HAP-1 (cell line): ENCODE measurements around the gene PGAP3.
A peak's percentile ranks its signal among the peaks of the same experiment; 100 is the strongest.

ENCODE experiments used
- DNase-seq, 2 experiments: peaks; one replicate each; pipeline ENCODE4 v3.0.0-alpha.2; 2016 to 2020; ENCODE audit warnings: low spot score in 2 of 2
- H3K27me3 ChIP-seq: fragments of 250-450 bp; sonication (Bioruptor Pico); 2 replicates; pipeline ENCODE4 v1.5.1; 2020; ENCODE audit warnings: low read depth, mild to moderate bottlenecking, moderate library complexity
- H3K36me3 ChIP-seq: fragments of 250-450 bp; sonication (Bioruptor Pico); replicated peaks from 2 replicates; pipeline ENCODE4 v1.5.1; 2020; ENCODE audit warnings: mild to moderate bottlenecking
- H3K4me1 ChIP-seq: fragments of 250-450 bp; sonication (Bioruptor Pico); 2 replicates; pipeline ENCODE4 v1.5.1; 2020; ENCODE audit warnings: mild to moderate bottlenecking
- H3K4me3 ChIP-seq: fragments of 250-450 bp; sonication (Bioruptor Pico); 2 replicates; pipeline ENCODE4 v1.5.1; 2020; ENCODE audit warnings: mild to moderate bottlenecking, moderate library complexity
- H3K9me3 ChIP-seq: fragments of 250-450 bp; sonication (Bioruptor Pico); 2 replicates; pipeline ENCODE4 v1.5.1; 2020; ENCODE audit warnings: mild to moderate bottlenecking, moderate library complexity
- in situ Hi-C: fragments of 300-500 bp; cut with MboI; formaldehyde crosslinking; loops from 3 replicates; pipeline ENCODE4 v1.14.3; 2020; ENCODE audit warnings: low sequenced_read_pairs, inconsistent platforms, mixed read lengths

PGAP3 gene

GRCh38 chr17:39696731-39697130, 8.9 kb upstream of the PGAP3 start:
- H3K27me3 ChIP-seq: no peaks in the 10 kb centered on the region
- no peaks in the 10 kb centered on the region for H3K9me3 ChIP-seq
- H3K4me3 ChIP-seq: no peak overlapping the region
- no peaks in the 10 kb centered on the region for H3K4me1 ChIP-seq
- in situ Hi-C loops: no loop called here
- H3K36me3 ChIP-seq: no peaks in the 10 kb centered on the region
- no peak for DNase-seq

- in situ Hi-C loops: no loop called here
Observed at GRCh38 chr17:39695089-39695474, 7.2 kb upstream of the PGAP3 start.

DNA sequence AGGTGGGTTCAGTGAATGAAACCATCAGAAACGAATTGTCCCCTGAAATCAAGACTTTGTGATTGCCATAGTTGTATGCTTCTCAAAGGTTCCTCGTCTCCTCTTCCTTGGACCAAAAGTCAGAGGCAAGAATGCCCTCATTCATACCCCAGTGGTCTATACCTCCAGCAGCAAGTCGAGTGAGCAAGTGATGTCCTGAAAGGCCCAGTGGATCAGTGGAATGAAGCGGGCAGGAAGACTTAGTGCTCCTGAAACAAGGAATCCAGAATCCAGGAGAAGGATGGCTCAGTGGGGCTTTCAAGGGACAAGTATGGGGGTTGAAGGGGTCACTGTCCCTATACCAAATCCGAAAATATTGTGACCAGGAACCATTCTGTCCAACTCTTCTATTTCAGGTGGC, 6.7 kb upstream of the PGAP3 start:
- Histone ChIP-seq H3K27me3 (no peaks in the 10 kb centered on the region), H3K4me1 (no peaks in the 10 kb centered on the region), H3K9me3 (no peaks in the 10 kb centered on the region), H3K36me3 (no peaks in the 10 kb centered on the region), H3K4me3 (no peak overlapping the region)
- in situ Hi-C loops: no loop called here
- DNase-seq: no peak

More at GRCh38 chr17:39695089-39695474, 7.2 kb upstream of the PGAP3 start:
- Histone ChIP-seq H3K9me3 (no peaks in the 10 kb centered on the region), H3K4me1 (no peaks in the 10 kb centered on the region), H3K4me3 (no peak overlapping the region), H3K36me3 (no peaks in the 10 kb centered on the region), H3K27me3 (no peaks in the 10 kb centered on the region)
- no peak for DNase-seq

GRCh38 chr17:39688945-39689344, 1.1 kb upstream of the PGAP3 start:
- no peak for DNase-seq
- in situ Hi-C loops: no loop called here

GRCh38 chr17:39688475-39688835, 598 bp upstream of the PGAP3 start:
- no peaks in the 10 kb centered on the region for H3K36me3 ChIP-seq
- H3K9me3 ChIP-seq: no peaks in the 10 kb centered on the region
- no peak for DNase-seq
- H3K27me3 ChIP-seq: no peaks in the 10 kb centered on the region
- in situ Hi-C loops: no loop called here
- peak overlapping the region; percentile 57 for H3K4me3 ChIP-seq
- peaks cover 6% of the 10 kb centered on the region for H3K4me1 ChIP-seq

More at GRCh38 chr17:39688945-39689344, 1.1 kb upstream of the PGAP3 start:
- Histone ChIP-seq H3K4me1 (peaks cover 6% of the 10 kb centered on the region), H3K4me3 (no peak overlapping the region; the same call in 1 of the 2 replicates), H3K36me3 (no peaks in the 10 kb centered on the region), H3K27me3 (no peaks in the 10 kb centered on the region), H3K9me3 (no peaks in the 10 kb centered on the region)

GRCh38 chr17:39687101-39687545, 734 bp downstream of the PGAP3 start:
- no peaks in the 10 kb centered on the region for H3K36me3 ChIP-seq
- H3K4me1 ChIP-seq: peaks cover 6% of the 10 kb centered on the region
- no peak for DNase-seq
- in situ Hi-C loops: no loop called here
- peak overlapping the region; percentile 57 for H3K4me3 ChIP-seq
- H3K27me3 ChIP-seq: no peaks in the 10 kb centered on the region
- no peaks in the 10 kb centered on the region for H3K9me3 ChIP-seq

DNA sequence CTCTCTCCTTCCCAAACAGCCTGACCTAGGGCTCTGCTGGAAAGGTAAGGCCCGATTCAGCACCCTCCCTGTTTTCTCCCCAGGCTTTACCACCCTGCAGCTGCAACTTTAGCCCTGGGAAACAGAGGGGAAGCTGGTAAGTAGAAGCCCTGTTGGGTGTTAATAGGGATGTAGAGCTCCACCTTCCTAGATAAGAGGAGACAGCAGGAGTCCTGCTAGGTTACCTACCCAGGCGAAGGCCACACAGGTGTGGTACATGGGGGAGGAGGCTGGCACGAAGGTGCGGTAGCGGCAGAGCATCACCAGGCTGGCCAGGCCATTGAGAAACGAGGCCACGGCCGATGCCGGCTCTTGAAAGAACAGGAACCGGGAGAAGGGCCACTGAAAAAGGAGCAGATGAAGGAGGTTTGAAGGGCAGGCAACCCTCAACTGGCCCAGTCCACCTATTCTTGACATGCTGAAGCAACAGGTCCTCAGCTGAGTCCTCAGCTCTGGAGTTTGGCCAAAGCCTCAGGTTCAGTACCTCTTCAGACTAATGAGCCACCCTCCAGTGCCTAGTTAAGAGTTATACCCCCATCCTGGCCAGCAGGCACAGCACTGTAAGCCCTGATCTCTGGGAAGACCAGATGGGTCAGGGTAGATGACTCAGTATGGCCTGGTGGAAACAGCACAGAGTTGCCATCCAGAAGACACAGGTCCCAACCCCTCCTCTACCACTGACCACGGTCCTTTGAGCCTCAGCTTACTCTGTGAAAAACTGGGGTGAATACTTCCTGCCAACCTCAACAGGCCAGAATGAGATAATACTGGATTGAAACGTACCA, 3.3 kb downstream of the PGAP3 start:
- Histone ChIP-seq H3K4me3 (no peak overlapping the region), H3K9me3 (no peaks in the 10 kb centered on the region), H3K27me3 (no peaks in the 10 kb centered on the region), H3K36me3 (no peaks in the 10 kb centered on the region), H3K4me1 (peaks cover 6% of the 10 kb centered on the region)
- in situ Hi-C loops: no loop called here
- DNase-seq: no peak

DNA sequence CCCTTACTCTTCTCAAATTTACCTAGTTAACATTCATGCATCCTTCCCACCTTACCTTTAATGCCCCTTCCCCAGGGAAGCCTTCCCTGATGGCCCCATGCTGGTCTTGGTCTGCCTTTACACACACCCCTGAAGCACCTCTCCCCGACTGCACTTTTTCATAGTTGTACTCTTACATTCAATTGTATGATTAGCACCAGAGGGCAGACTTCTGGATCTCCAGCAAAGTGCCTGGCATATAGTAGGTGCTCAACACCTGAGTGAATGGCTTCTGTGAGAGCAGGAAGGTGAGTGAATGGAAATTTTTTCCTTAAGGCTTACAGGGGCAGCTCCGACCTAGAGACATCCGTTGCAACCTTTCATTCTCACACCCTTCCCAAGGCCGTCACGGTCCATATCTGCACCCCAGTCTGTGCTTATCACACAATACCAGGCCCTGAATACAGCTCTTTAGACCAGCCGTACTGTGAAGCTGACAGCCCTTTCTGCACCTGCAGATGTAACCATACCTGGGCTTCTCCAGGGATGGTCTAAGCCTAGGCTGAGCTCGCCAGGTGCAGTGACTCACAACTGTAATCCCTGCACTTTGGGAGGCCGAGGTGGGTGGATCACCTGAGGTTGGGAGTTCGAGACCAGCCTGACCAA, 4.4 kb downstream of the PGAP3 start:
- H3K4me3 ChIP-seq: no peak overlapping the region
- peaks cover 6% of the 10 kb centered on the region for H3K4me1 ChIP-seq
- in situ Hi-C loops: no loop called here
- no peaks in the 10 kb centered on the region for H3K36me3 ChIP-seq
- no peaks in the 10 kb centered on the region for H3K9me3 ChIP-seq
- H3K27me3 ChIP-seq: no peaks in the 10 kb centered on the region
- no peak for DNase-seq

GRCh38 chr17:39679521-39680192, 8.2 kb downstream of the PGAP3 start:
- H3K36me3 ChIP-seq: no peaks in the 10 kb centered on the region
- in situ Hi-C loops: no loop called here
- H3K4me1 ChIP-seq: no peaks in the 10 kb centered on the region
- no peaks in the 10 kb centered on the region for H3K27me3 ChIP-seq
- H3K4me3 ChIP-seq: no peak overlapping the region
- no peaks in the 10 kb centered on the region for H3K9me3 ChIP-seq
- no peak for DNase-seq

DNA sequence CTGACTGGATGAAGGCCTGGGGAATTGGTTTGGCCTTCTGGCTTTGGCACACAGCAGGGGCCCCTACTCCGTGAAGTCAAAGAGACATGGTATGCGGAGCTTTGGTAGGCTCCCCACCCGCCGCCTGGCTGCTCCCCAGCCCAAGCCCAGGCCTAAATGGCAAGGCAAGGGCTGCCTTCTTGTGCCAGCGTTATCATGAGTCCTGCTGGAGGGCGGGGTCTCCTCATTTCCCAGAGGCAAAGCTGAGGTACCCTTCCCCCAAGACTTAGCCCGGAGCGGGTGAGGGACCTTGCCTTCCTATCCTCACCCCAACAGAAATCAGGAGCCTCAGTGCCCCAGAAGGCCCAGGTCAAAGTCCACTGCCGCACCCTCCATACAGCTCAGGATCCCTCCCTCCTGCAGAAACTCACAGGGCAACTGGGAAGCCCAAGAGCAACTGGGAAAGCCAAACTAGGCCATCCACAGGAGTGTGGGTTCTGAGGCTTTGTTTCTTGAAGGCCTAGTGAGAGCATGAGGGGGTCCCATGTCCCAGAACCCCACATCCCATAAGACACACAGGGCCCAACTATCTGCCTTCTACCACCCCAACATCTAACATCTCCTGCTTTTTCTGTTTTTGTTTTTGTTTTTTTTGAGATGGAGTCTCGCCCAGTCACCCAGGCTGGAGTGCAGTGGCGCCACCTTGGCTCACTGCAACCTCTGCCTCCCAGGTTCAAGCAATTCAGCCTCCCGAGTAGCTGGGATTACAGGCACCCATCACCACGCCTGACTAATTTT, 9.3 kb downstream of the PGAP3 start:
- no peak overlapping the region for H3K4me3 ChIP-seq
- no peak for DNase-seq
- in situ Hi-C loops: no loop called here
- H3K27me3 ChIP-seq: no peaks in the 10 kb centered on the region
- H3K36me3 ChIP-seq: no peaks in the 10 kb centered on the region
- no peaks in the 10 kb centered on the region for H3K4me1 ChIP-seq
- no peaks in the 10 kb centered on the region for H3K9me3 ChIP-seq

DNA sequence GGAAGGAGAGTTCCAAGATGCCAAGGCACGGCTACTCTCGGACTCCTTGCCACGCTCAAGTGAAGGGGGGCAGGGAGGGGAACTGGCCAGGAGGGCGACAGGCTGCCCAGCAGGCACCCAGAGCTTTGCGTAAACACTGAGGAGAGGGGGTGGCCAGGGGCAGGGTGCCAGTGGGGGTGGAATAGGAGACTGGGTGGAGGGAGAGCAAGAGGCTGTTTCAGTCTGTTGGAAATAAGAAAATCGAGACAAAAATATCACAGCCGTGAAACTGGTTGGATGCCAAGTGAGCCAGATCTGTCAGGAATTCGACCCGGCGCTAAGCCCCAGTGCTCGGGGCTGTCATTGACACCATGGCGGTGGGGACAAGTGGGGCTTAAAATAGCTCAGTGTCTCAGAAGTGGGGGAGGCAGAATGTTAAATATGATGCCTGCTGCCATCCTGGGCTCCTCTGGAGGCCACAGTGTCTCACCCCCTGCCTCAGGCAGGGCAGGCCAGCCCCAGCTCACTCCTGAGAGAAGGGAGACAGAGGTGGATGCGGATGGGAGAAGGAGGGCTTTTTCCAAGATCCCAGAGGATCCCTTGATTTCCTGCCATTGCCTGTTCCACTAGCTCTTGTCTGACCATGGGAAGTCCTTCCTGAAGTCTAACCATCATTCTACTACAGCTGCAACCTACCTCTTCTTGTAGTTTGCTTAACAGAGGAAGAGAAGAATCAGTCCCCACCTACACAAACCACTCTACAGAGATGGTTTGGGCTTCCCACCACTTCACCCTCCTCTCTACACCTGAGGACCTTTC, 10.1 kb downstream of the PGAP3 start:
- H3K27me3 ChIP-seq: no peaks in the 10 kb centered on the region
- H3K4me1 ChIP-seq: no peaks in the 10 kb centered on the region
- DNase-seq: no peak
- H3K4me3 ChIP-seq: no peak overlapping the region
- no peaks in the 10 kb centered on the region for H3K36me3 ChIP-seq
- in situ Hi-C loops: no loop called here
- H3K9me3 ChIP-seq: no peaks in the 10 kb centered on the region

DNA sequence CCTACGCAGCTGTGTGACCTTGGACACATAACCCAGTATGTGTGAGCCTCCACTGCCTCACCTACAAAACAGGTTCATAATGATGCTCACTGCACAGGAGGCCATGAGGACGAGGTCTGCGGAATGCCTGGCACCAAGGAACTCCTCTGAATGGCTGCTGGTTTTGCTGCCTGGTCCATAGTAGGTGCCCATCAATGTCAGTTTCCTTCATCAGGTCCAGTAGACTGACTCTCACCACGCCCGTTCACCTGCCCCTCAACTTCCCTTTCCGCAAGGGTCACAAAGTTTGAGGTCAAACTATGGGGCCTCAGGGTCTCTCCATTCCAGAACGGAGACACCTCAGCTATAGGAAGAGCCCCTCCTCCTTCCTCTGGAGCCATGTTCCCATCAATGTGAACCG, 10.8 kb downstream of the PGAP3 start:
- no peaks in the 10 kb centered on the region for H3K4me1 ChIP-seq
- in situ Hi-C loops: no loop called here
- no peak for DNase-seq

More for the DNA sequence above, 10.8 kb downstream of the PGAP3 start:
- no peaks in the 10 kb centered on the region for H3K9me3 ChIP-seq
- no peak overlapping the region for H3K4me3 ChIP-seq
- H3K36me3 ChIP-seq: no peaks in the 10 kb centered on the region
- no peaks in the 10 kb centered on the region for H3K27me3 ChIP-seq
